ENCODE data around the gene ESR1. TPM values are rescaled to one million over a fixed set of nuclear protein-coding genes. Genes with fewer than 3 reads are reported as not detected.

ESR1 gene
- total RNA-seq, 1 experiment from 2014 or later, result not detected

- no peaks in the 10 kb centered on the region for H3K4me1 ChIP-seq (ENCODE audit: insufficient read depth, low read length)
- H3K27me3 ChIP-seq (ENCODE audit: insufficient read depth, low read length), result no peaks in the 10 kb centered on the region
- H4K5ac ChIP-seq (ENCODE audit: insufficient read length, low read depth, low read length), result no peak overlapping the region
- H3K14ac ChIP-seq (ENCODE audit: insufficient read depth, low read length), result no peak overlapping the region
- no peak overlapping the region for H2BK5ac ChIP-seq (ENCODE audit: insufficient read length, low read length)
- Mint-ChIP-seq H3K27ac (no peak overlapping the region), H3K27me3 (ENCODE audit: low read depth) (no peaks in the 10 kb centered on the region; the same call in 1 of the 2 replicates), H3K9me3 (no peaks in the 10 kb centered on the region), H3K4me3 (no peak overlapping the region), H3K36me3 (ENCODE audit: insufficient read depth in 1 of 3, low read depth in 3 of 3) (no peaks in the 10 kb centered on the region), H3K4me1 (no peaks in the 10 kb centered on the region)
- H3T11ph ChIP-seq (ENCODE audit: low read length), result no peak overlapping the region
- no peak overlapping the region for H2BK12ac ChIP-seq (ENCODE audit: insufficient read length, low read depth, low read length)
- H3K79me1 ChIP-seq (ENCODE audit: insufficient read depth, low read depth, low read length, poor library complexity, severe bottlenecking), result no peaks in the 10 kb centered on the region
- no peak overlapping the region for H3K56ac ChIP-seq (ENCODE audit: insufficient read length, low read depth, low read length)
- no peak overlapping the region for H2AFZ ChIP-seq (ENCODE audit: low read length)
- H2BK120ac ChIP-seq (ENCODE audit: low read depth, low read length, poor library complexity, severe bottlenecking), result no peak overlapping the region
- no peaks in the 10 kb centered on the region for H3K79me2 ChIP-seq (ENCODE audit: insufficient read depth, low read length)
- H2AK5ac ChIP-seq (ENCODE audit: insufficient read length, low read length), result no peak overlapping the region
- H4K8ac ChIP-seq (replicated peaks; ENCODE audit: insufficient read length, low read depth, low read length), result no peak overlapping the region
- no peak overlapping the region for H3K27ac ChIP-seq (ENCODE audit: insufficient read length, low read depth, low read length)
- H3K4me2 ChIP-seq (ENCODE audit: insufficient read depth, insufficient read length, low read length), result no peak overlapping the region
- H3K23ac ChIP-seq (ENCODE audit: insufficient read length, low read depth, low read length), result no peak overlapping the region
- no peak overlapping the region for H3K18ac ChIP-seq (ENCODE audit: insufficient read length, low read depth, low read length)
- no peak for DNase-seq
- H3K23me2 ChIP-seq (ENCODE audit: insufficient read length, low read depth, low read length, poor library complexity, severe bottlenecking), result no peaks in the 10 kb centered on the region
- TF ChIP-seq CTCF (conservative IDR thresholded peaks at IDR 0.05), result no peak
- no peak overlapping the region for H3K9ac ChIP-seq (ENCODE audit: extremely low read depth, insufficient read length, low read length)
- H2BK20ac ChIP-seq (ENCODE audit: low read depth, low read length, poor library complexity, severe bottlenecking), result no peak overlapping the region
- WGBS (ENCODE audit: extremely low coverage, insufficient read length, low lambda C conversion rate), result no CpG with 5 or more reads among the region's 3 CpGs
- no peaks in the 10 kb centered on the region for H3K9me3 ChIP-seq (ENCODE audit: control insufficient read depth, low read depth, low read length)
- no peak overlapping the region for H3K4ac ChIP-seq (ENCODE audit: low read depth, low read length)
- H4K20me1 ChIP-seq (ENCODE audit: control insufficient read depth, insufficient read depth, insufficient read length), result no peaks in the 10 kb centered on the region
- H2BK15ac ChIP-seq (ENCODE audit: low read depth, low read length), result no peak overlapping the region
- H4K91ac ChIP-seq (ENCODE audit: insufficient read length, low read depth, low read length), result no peak overlapping the region
Measured at GRCh38 chr6:151959086-151959485, 151.6 kb downstream of the ESR1 start.
